Endometrial microvascular endothelial cells (primary cell): ENCODE data around the gene DCP1B. TPM values are rescaled to one million over a fixed set of nuclear protein-coding genes. Genes with fewer than 3 reads are reported as not detected.

ENCODE experiments used
- in situ Hi-C: cut with HindIII; loops from 2 replicates; pipeline ENCODE4 v1.10.0; 2017; ENCODE audit warnings: low sequenced_read_pairs, low pct_unique_long_range_greater_than_20kb; ENCODE audit errors: inconsistent ontology term
- total RNA-seq: library from RNA; depleted of rRNA; stranded (reverse); fragments of >200 nt; gene quantifications from one replicate; pipeline ENCODE4 v1.2.3, GENCODE V29; 2015; ENCODE audit errors: inconsistent ontology term

The DCP1B gene
- total RNA-seq, 1 donor from 2014 or later = 32.5 TPM

DNA sequence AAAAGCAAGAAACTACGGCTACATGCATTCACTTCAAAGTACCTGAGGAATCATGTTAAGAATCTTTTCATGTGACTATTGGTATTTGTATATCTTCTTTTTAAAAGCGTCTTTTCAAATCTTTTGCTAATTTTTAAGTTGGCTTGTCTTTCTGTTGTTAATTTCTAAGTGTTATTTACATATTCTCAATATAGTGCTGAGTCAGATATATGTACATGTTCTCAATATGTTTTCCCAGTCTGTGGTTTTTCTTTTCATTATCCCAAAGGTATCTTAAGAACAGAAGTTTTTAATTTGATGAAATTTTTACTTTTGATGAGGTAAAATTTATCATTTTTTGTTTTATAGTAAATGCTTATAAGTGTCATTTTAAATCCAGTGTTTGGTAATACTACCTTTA is 24.0 kb downstream of the DCP1B start:
- in situ Hi-C loops = no loop called here

DNA sequence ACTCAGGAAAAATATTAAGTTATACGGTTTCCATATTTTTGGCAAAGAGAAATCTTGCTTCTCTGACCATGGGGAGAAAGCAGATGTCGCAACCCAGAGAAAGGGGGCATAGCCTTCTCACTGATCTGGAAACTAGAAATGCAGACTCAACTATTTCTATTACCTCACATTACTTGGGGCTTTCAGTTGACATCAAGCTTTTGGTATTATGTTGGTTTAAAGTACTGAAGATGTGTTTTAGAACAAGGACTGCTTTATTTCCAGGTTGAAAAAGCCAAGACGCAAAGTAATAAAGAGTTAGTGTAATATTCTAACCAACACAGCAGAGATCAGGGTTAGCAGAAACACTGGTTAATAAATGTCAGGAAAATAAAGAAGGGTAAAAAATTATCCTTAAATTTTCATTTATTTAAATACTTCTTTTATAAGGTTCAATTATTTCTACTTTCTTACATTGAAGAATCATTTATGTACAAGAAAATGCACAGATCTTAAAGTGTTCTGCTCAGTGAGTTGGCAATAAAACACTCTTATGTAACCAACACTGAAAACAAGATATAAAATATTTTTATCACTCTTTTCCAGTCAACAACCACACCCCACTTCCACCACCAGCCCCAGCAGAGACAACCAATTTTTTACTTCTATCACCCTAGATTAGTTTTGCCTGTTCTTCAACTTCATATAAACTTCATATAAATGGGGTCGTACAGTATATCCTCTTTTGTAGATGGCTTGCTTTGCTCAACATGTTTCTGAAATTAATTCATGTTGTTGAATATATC is 26.0 kb downstream of the DCP1B start:
- in situ Hi-C loops = no loop called here

DNA sequence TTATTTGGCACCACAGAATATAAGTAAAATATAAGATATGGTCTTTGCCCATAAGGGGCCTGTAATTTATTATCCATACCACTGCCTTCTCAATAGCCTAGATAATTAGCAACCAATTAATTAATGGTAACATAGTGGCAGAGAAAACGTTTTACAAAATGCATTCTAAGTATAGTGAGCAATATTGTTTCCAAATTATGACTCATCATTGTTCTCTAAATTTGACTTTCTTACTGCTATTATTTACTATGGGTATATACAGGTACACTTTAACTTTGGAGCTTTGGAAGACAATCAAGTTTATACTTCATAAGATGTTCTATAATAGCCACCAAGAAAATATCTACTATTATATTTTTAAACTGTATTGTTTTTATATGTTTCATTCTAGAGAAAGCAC is 26.7 kb downstream of the DCP1B start:
- in situ Hi-C loops = no loop called here

DNA sequence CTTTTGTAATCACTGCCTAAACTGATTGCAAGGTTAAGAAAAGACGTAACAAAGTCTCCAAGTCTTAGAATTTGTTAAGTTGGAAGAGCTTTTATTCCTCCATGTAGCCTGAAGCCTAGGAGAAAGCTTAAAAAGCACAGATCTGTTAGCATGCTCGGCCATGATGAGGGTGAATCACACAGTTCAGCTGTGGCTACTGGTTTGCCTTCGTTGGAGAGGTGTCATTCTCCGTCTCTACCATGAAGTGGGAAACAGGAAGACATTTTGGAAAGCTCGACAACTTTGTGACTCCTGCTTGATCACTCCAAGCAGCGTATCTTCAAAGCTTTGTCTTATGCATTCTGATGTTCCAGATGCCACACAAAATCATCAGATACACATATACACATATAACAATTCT is 27.1 kb downstream of the DCP1B start:
- in situ Hi-C loops = no loop called here

DNA sequence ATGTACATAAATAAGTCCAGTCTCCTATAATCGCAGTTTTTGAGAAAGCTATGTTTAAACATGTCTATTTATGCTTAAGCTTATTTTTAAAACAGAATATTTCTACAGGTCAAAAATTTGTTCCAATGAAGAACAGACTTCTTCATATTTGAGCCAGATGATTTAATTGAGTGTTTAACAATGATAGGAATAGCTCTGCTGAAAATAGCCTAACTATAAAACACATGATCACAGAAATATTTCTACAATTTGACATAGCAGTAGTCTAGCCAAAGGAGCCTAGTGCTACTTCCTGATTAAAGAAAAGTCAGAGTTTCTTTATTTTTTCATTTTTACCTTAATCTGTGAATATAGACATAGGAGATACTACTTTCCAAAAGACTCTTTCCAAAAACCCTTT is 29.4 kb downstream of the DCP1B start:
- in situ Hi-C loops = no loop called here

DNA sequence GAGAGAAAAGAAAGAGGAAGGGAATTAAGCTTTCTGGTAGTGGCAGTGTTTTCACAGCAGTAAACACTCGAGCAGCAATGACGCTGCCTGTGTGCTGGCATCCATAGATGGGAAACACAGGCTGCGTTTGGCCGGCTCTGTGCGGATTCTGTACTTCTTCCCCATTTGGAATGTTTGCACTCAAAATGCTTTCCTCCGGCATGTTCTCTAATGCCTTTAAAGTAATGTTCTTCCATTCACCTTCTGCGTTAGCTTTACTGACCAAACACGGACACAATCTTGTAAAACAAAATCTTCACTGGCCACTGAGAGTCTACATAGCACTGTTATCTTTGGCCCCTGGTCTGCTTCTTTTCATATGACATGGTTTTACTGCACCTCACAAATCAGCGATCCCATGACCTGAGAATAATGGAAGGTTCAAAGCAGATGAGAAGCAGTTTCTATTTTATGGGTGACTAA is 31.4 kb downstream of the DCP1B start:
- in situ Hi-C loops = no loop called here

DNA sequence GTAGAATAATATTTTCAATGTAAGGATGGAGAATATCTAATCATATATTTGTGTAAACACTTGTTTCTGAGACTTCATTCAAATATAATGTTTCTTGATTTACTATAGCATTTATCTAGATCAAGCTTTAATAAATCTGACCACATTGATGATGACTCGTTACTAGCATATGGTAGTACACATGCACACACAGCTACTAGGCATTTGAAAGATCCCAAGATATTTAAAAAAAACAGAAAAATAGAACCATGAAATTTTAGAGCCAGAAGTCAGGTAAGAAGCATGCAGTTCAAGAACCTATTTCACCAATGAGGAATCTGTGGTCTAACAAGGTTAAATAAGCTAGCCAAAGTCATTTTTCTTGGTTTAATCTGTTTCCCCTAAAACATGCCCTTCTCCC is 32.0 kb downstream of the DCP1B start:
- in situ Hi-C loops = no loop called here

DNA sequence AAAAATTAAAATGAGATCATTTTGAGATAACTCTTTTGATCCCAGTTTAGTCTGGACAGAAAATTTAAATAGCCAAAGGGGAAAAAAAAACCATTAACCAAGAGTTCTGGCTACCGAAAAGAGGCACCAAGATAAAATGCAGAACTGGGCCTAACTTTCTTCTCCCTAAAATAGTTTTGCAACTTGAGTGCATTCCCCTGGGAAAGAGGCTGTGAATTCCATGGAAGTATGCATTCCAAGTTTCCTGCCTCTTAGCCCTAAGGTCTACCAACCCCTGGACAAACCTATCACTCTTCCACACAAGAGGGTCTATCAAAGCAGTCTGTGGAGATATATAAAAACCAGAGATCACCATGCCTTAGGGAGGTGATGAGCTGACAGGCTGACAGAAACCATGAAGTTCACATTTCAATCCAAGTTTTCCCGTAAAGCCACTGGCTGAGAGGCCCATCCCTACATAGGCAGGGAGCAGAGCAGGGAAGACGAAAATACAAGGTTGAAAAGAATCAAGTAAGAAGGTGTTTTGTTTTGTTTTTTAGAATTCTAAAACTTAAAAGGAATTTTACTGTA is 33.8 kb downstream of the DCP1B start:
- in situ Hi-C loops = no loop called here

DNA sequence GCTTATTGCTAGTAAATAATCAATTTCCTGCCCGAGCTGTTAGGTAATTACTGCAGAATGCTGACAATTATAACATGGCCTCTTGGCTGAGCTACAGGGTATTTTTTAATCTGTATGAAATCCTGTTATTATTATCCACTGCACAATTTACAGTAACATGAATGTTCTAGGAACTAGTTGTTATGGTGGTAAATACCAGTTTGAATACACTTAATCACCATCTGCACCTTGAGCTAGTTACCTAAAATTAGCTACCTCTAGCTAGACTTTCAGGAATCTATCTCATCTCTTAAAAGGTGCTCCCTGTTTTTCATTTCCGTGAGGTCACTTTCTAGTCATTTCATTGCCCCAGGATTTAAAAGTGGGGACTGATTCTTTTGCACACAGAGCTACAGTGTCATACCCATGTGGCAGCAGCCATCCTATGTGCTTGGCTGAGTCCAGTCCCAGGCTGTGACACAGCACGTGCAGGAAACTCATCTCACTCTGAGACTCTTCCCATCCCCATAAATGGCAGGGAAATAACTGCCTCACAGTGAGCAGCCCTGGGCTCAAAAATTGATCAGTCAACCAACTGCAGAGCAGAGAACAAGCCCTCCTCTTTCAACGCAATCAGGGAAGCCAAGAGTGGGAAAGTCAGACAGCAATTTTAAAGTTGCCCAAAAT is 37.6 kb downstream of the DCP1B start:
- in situ Hi-C loops = no loop called here

DNA sequence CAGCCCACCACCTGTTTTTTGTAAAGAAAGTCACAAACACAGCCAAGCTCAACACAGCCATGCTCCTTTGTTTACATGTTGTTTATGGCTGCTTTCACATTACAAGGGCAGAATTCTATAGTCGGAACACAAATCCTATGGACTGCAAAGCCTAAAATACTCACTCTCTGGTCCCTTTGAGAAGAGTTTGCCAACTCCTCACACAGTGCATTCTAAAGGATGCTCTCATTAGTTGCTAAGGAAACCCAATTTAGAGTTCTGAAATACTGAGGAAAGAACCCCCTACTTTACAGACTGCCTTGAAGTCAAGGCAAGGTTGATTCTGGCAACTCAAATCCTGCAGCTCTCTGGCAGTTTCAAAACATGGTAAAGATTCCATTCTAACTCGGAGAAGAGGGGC is 38.3 kb downstream of the DCP1B start:
- in situ Hi-C loops = no loop called here

DNA sequence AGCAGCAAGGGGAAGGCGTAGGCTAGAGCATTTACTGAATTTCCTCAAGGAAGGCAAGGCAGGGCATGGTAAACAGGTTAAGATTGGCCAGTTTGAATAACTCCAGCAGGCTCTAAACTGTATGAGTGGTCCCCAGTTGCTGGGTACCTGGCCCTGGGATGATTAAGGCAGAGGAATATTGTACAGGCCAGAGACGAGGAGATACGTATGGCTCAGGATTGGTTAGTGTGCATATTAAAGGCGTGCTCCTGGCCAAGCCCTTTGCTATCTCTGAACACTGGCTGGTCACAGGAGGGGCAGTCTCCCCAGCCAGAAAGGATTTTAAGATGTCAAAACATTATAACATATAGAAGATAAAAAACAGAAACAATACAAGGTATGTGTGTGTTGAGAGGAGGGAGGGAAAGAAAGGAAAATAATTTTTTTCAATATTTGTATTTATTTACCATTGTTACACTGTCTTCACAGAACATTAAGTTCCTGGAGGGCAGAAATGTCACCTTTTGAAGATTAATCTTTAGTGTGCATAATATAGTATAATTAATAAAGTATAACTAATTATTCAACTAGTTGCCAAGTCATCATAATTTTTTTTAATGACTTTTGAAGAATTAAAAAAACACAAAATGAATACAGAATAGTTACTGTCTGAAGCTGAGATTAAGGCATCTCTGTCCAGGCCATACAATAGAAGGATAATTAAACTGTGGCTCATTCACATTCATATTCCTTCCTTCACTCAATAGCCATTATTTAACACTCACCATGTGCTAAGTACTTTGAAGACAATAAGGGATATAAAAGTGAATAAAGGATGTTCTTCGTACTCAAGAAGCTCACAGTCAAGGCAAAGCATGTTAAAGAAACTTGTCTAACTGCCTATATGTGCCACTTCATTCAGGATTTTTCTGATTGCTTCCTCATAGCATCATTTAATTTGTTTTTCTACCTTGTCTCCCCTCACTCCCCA is 41.9 kb downstream of the DCP1B start:
- in situ Hi-C loops = no loop called here

DNA sequence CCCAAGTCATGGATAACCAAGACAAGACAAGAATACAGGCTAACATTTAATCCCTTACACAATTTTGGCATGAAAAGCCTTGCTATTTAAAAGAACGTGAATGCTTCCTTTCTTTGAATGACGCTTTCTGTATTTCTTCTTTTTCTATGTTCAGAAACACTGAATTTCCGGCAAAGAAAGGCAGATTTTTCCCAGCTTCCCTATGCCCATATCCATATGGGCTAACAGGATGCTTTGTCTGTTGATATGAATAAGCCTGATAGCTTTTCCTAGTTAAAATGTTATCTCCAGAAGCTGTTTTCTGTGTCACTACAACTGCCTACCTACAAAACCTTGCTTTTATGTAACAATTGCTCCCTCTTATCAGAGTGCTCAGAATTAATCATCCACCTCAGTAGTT is 47.5 kb downstream of the DCP1B start:
- in situ Hi-C loops = no loop called here

DNA sequence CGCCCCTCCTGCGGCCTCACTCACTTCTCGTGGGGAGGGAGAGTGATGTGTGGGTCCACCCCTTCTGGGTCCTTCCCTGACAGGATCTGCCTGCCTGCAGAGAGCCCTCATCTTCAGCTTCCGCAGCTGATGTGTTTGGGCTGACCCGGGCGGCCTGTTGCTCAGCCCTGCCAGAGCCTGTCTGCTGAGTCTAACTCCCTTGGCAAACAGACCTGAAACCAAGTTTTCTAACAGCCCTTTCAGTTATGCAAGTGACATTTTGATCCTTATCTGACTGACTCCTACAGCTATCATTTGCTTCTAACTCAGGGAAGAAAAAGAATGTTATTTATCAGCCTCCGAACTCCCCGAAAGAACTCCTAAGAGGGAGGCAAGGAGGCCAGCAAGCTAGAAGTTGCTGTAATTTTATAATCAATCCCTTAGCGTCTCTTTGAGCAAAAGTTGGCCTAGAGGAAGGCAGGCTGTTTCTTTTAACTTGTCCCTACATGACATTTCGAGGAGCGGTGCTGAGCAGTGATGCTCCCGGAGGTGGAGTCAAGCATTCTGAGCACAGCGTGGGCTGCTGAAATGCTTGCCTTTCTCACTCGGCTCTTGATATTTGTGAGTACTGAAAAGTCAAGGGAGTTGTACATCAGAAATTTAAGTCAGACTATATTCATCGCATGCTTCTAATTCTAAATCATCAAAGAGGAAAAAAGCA is 54.3 kb downstream of the DCP1B start:
- in situ Hi-C loops = loop anchor here (25.0 kb wide), 1 partner anchor 138 kb away; the partner anchor contains the start of gene LRTM2

DNA sequence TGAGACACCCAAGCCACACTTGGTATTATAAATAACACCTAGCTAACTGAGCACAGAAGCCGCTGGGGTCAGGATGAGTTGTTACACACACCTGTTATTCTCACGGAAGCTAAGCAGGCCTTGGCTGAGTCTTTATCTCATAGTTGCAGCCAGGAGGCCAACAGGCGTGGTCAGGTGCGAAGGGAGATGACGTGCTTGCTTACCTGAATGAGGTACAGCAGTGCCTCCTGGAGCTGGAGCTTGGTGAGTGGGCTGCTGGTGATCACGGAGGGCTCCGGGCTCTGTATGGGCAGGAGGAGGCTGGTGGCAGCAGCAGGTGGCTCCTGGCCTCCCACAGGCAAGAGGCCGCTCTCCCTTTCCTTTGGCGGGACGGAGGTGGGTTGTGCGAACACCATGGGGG is 55.4 kb downstream of the DCP1B start:
- in situ Hi-C loops = loop anchor here (25.0 kb wide), 1 partner anchor 137 kb away; the partner anchor contains the start of gene LRTM2

DNA sequence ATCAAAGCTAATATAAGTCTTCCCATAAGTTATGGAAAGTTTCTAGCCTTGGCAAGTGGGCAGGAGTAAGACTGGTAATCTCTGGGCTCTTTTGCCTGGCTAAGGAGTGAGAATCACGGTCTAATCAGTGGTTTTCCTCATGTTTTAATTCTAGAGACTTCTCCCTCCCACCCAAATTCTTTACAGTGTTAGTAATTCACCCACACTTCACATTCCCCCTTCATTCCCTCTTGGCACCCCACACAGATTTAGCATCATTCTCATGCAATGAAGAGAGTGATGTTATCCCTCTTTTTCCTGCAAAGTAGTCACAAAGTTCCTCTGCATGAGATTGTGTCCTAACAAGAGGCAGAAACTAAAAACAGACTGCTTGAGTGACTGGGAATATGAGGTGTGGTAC is 57.2 kb downstream of the DCP1B start:
- in situ Hi-C loops = loop anchor here (25.0 kb wide), 1 partner anchor 135 kb away; the partner anchor contains the start of gene LRTM2

DNA sequence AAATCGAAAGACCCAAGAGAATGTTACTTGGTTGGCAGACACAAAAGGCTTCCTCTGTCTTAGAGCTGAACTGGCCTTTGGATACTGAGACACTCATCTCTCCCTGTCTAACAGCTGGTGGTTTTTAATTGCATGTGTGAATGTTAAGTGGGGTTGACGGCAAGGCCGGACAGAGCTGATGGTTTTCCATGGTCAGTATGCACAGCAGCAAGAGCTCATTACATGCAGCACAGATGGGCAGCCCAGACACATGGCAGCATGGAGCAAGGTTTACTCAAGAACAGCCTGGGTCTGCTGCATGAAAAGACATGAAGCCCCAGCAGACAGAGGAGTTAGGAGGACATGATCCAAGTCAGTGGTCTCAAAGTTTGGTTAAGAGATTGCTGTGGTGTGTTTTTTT is 58.0 kb downstream of the DCP1B start:
- in situ Hi-C loops = loop anchor here (25.0 kb wide), 1 partner anchor 134 kb away; the partner anchor contains the start of gene LRTM2

DNA sequence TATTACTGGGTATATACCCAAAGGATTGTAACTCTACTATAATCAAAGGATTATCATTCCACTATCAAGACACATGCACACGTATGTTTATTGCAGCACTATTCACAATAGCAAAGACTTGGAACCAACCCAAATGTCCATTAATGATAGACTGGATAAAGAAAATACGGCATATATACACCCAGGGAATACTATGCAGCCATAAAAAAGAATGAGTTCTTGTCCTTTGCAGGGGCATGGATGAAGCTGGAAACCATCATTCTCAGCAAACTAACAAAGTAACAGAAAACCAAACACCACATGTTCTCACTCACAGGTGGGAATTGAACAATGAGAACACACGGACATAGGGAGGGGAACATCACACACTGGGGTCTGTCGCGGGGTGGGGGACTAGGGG is 58.8 kb downstream of the DCP1B start:
- in situ Hi-C loops = loop anchor here (25.0 kb wide), 1 partner anchor 133 kb away; the partner anchor contains the start of gene LRTM2
